GM23338 (cell line): Measurements from ENCODE around the gene GABPA. TPM values are rescaled to one million over a fixed set of nuclear protein-coding genes. Genes with fewer than 3 reads are reported as not detected.

Source experiments
- ATAC-seq: fragments of 200-7000 bp; cut with Tn5 transposase; 3 replicates; pipeline ENCODE4 v1.9.1; 2020
- DNase-seq: peaks from one replicate; pipeline ENCODE4 v3.0.0-alpha.2; 2015; ENCODE audit warnings: low spot score
- H2AFZ ChIP-seq: fragments of 200-600 bp; sonication (generic); 2 replicates; pipeline ENCODE4 v1.8.0; 2016; ENCODE audit warnings: antibody characterized with exemption, mild to moderate bottlenecking, moderate library complexity
- H3F3A ChIP-seq: fragments of 200-600 bp; sonication (generic); replicated peaks from 2 replicates; pipeline ENCODE4 v1.8.0; 2017; ENCODE audit warnings: antibody characterized with exemption, mixed run types, low read depth
- H3K27ac ChIP-seq: fragments of 200-600 bp; sonication (generic); 2 replicates; pipeline ENCODE4 v1.6.1; 2016; ENCODE audit warnings: low read depth
- H3K27me3 ChIP-seq: fragments of 200-600 bp; sonication (generic); 2 replicates; pipeline ENCODE4 v1.8.0; 2016; ENCODE audit warnings: mild to moderate bottlenecking, mixed run types, moderate library complexity; ENCODE audit not compliant: insufficient read depth
- H3K36me3 ChIP-seq: fragments of 200-600 bp; sonication (generic); 2 replicates; pipeline ENCODE4 v1.8.0; 2016; ENCODE audit warnings: mild to moderate bottlenecking; ENCODE audit not compliant: insufficient read depth
- H3K4me1 ChIP-seq: fragments of 200-600 bp; sonication (generic); 2 replicates; pipeline ENCODE4 v1.8.0; 2016; ENCODE audit warnings: mild to moderate bottlenecking, moderate library complexity; ENCODE audit not compliant: insufficient read depth
- H3K4me2 ChIP-seq: fragments of 200-600 bp; sonication (generic); 2 replicates; pipeline ENCODE4 v1.7.1; 2017; ENCODE audit warnings: mixed run types
- H3K4me3 ChIP-seq: fragments of 200-600 bp; sonication (generic); 2 replicates; pipeline ENCODE4 v1.6.1; 2016; ENCODE audit warnings: mixed run types
- H3K79me2 ChIP-seq: fragments of 200-600 bp; sonication (generic); replicated peaks from 2 replicates; pipeline ENCODE4 v1.8.0; 2017; ENCODE audit warnings: mild to moderate bottlenecking; ENCODE audit not compliant: insufficient read depth
- H3K9me2 ChIP-seq: fragments of 200-600 bp; sonication (generic); 2 replicates; pipeline ENCODE4 v1.8.0; 2017; ENCODE audit not compliant: insufficient read depth
- H4K20me1 ChIP-seq: fragments of 200-600 bp; sonication (generic); replicated peaks from 2 replicates; pipeline ENCODE4 v1.8.0; 2017; ENCODE audit warnings: mild to moderate bottlenecking; ENCODE audit not compliant: insufficient read depth
- H3K27ac Mint-ChIP-seq: 2 replicates; pipeline ENCODE4 v1.8.0; 2020; ENCODE audit warnings: inconsistent platforms, mild to moderate bottlenecking, moderate library complexity, mixed read lengths
- H3K27me3 Mint-ChIP-seq: 3 replicates; pipeline ENCODE4 v1.8.0; 2022; ENCODE audit warnings: low read depth, mild to moderate bottlenecking, moderate library complexity, mixed read lengths, inconsistent platforms; ENCODE audit not compliant: insufficient read depth, poor library complexity
- H3K36me3 Mint-ChIP-seq: 3 replicates; pipeline ENCODE4 v1.8.0; 2021; ENCODE audit warnings: low read depth, mild to moderate bottlenecking, inconsistent platforms, moderate library complexity, mixed read lengths
- H3K4me1 Mint-ChIP-seq: 3 replicates; pipeline ENCODE4 v1.8.0; 2020; ENCODE audit warnings: mild to moderate bottlenecking, inconsistent platforms, mixed read lengths
- H3K4me3 Mint-ChIP-seq: 3 replicates; pipeline ENCODE4 v1.8.0; 2021; ENCODE audit warnings: moderate library complexity, mild to moderate bottlenecking, inconsistent platforms, mixed read lengths
- H3K9me3 Mint-ChIP-seq: 3 replicates; pipeline ENCODE4 v1.8.0; 2020; ENCODE audit warnings: moderate library complexity, mild to moderate bottlenecking, inconsistent platforms, mixed read lengths
- CTCF ChIP-seq, 2 experiments: fragments of 200-600 bp in 1 of 2; sonication (generic) in 1 of 2; conservative IDR thresholded peaks; 2 replicates each; pipeline versions ENCODE4 v1.5.1 to v1.6.1; 2016 to 2017; ENCODE audit warnings: antibody characterized with exemption in 2 of 2, low read depth in 2 of 2, mild to moderate bottlenecking in 2 of 2, moderate library complexity in 1 of 2
- EZH2 ChIP-seq: fragments of 200-600 bp; sonication (generic); IDR thresholded peaks from one replicate; pipeline ENCODE4 v1.8.0; 2017; ENCODE audit warnings: antibody characterized with exemption, mild to moderate bottlenecking, low read depth; ENCODE audit not compliant: unreplicated experiment
- EZH2phosphoT487 ChIP-seq: fragments of 200-600 bp; sonication (generic); IDR thresholded peaks from one replicate; pipeline ENCODE4 v1.8.1; 2018; ENCODE audit warnings: antibody characterized with exemption; ENCODE audit not compliant: unreplicated experiment
- JUNB ChIP-seq: IDR thresholded peaks from one replicate; pipeline ENCODE4 v1.6.1; 2016; ENCODE audit warnings: antibody characterized with exemption; ENCODE audit not compliant: unreplicated experiment
- NANOG ChIP-seq: IDR thresholded peaks from 2 replicates; pipeline ENCODE4 v1.6.1; 2016; ENCODE audit warnings: antibody characterized with exemption, borderline replicate concordance
- POLR2AphosphoS5 ChIP-seq: IDR thresholded peaks from 2 replicates; pipeline ENCODE4 v1.6.1; 2016; ENCODE audit warnings: antibody characterized with exemption, low read depth
- REST ChIP-seq: IDR thresholded peaks from one replicate; pipeline ENCODE4 v1.6.1; 2018; ENCODE audit warnings: antibody characterized with exemption; ENCODE audit not compliant: unreplicated experiment
- STAT1 ChIP-seq: IDR thresholded peaks from one replicate; pipeline ENCODE4 v1.6.1; 2016; ENCODE audit warnings: antibody characterized with exemption; ENCODE audit not compliant: unreplicated experiment
- ZNF114 ChIP-seq: fragments of 250-450 bp; sonication (Bioruptor Pico); IDR thresholded peaks from 2 replicates; pipeline ENCODE4 v1.5.0; 2020; ENCODE audit warnings: mild to moderate bottlenecking, moderate library complexity
- ZNF331 ChIP-seq: fragments of 250-450 bp; sonication (Bioruptor Pico); IDR thresholded peaks from 2 replicates; pipeline ENCODE4 v1.5.0; 2020; ENCODE audit warnings: low read depth, mild to moderate bottlenecking, moderate library complexity
- ZNF462 ChIP-seq: fragments of 250-450 bp; sonication (Bioruptor Pico); IDR thresholded peaks from 2 replicates; pipeline ENCODE4 v1.5.0; 2020; ENCODE audit warnings: mild to moderate bottlenecking, moderate library complexity
- polyA plus RNA-seq: library from polyadenylated mRNA; unstranded; fragments of >200 nt; fragmentation: Nextera tagmentation; extraction: Ambion mirVana; gene quantifications from 2 replicates; pipeline ENCODE4 v1.2.1, GENCODE V29; 2016
- total RNA-seq: library from RNA; depleted of rRNA; stranded (reverse); fragments of >200 nt; shearing (Covaris generic); gene quantifications from 2 replicates; pipeline ENCODE4 v1.2.3, GENCODE V29; 2014

GABPA gene
- total and polyA plus RNA-seq, 2 experiments from 2014 or later, result 8.5 to 28.6 TPM

- TF ChIP-seq REST, result no peak
- no peak for TF ChIP-seq ZNF114 (CRISPR knock-in tag)
- no peak for TF ChIP-seq STAT1
These were observed 25.3 kb downstream of the GABPA start (continued) for GRCh38 chr21:25760061-25760460.

- H3K36me3 Mint-ChIP-seq, result peaks cover 30% of the 10 kb centered on the region
- no peak overlapping the region for H3K27ac Mint-ChIP-seq
- Histone ChIP-seq H2AFZ (no peak overlapping the region), H3K4me2 (no peak overlapping the region), H3K4me3 (no peak overlapping the region), H3K27ac (no peak overlapping the region), H3K36me3 (peaks cover 22% of the 10 kb centered on the region), H3K27me3 (no peaks in the 10 kb centered on the region), H3K79me2 (no peaks in the 10 kb centered on the region), H3K4me1 (no peaks in the 10 kb centered on the region), H4K20me1 (0 out of 2 replicates have a peak, but pooled peaks cover 6% of the 10 kb centered on the region), H3K9me2 (no peaks in the 10 kb centered on the region), H3F3A (no peaks in the 10 kb centered on the region)
- ATAC-seq, result no peak
- no peaks in the 10 kb centered on the region for H3K9me3 Mint-ChIP-seq
- peaks cover 2% of the 10 kb centered on the region for H3K27me3 Mint-ChIP-seq
- no peak overlapping the region for H3K4me3 Mint-ChIP-seq
- no peak for DNase-seq
- TF ChIP-seq EZH2, result no peak
- TF ChIP-seq JUNB, result no peak
- no peak for TF ChIP-seq CTCF (conservative IDR thresholded peaks at IDR 0.05; ENCODE audit: low read depth in 2 of 2)
- TF ChIP-seq STAT1, result no peak
- no peak for TF ChIP-seq POLR2AphosphoS5
- TF ChIP-seq EZH2phosphoT487, result no peak
- TF ChIP-seq NANOG, result no peak
- no peak for TF ChIP-seq ZNF331 (CRISPR knock-in tag)
- no peaks in the 10 kb centered on the region for H3K4me1 Mint-ChIP-seq
These were observed 25.9 kb downstream of the GABPA start for GRCh38 chr21:25760677-25761076.

GRCh38 chr21:25764065-25764464 lies 29.3 kb downstream of the GABPA start:
- Histone ChIP-seq H3K4me1 (no peaks in the 10 kb centered on the region), H3K27ac (no peak overlapping the region), H3K79me2 (no peaks in the 10 kb centered on the region), H2AFZ (no peak overlapping the region), H3K27me3 (no peaks in the 10 kb centered on the region), H4K20me1 (no peaks in the 10 kb centered on the region), H3K9me2 (no peaks in the 10 kb centered on the region), H3K4me2 (no peak overlapping the region), H3K4me3 (no peak overlapping the region), H3F3A (no peaks in the 10 kb centered on the region), H3K36me3 (peaks cover 18% of the 10 kb centered on the region)
- H3K4me3 Mint-ChIP-seq, result no peak overlapping the region
- H3K9me3 Mint-ChIP-seq, result no peaks in the 10 kb centered on the region
- H3K27ac Mint-ChIP-seq, result no peak overlapping the region
- H3K4me1 Mint-ChIP-seq, result no peaks in the 10 kb centered on the region
- DNase-seq (no peak), ATAC-seq (no peak)
- H3K36me3 Mint-ChIP-seq, result peaks cover 22% of the 10 kb centered on the region
- no peaks in the 10 kb centered on the region for H3K27me3 Mint-ChIP-seq
- TF ChIP-seq ZNF462 (CRISPR knock-in tag), result no peak
